Activated T-helper 9 cell treated with anti-CD3 and anti-CD28 coated beads, Interleukin-2, amount 50 U/mL, for 16 hours (primary cell): ENCODE results near the gene PDE6D.
A peak's percentile ranks its signal among the peaks of the same experiment; 100 is the strongest.

Source experiments
- DNase-seq: peaks from one replicate; pipeline ENCODE4 v3.0.0-alpha.2; 2020; ENCODE audit warnings: low read depth

The PDE6D gene

DNA sequence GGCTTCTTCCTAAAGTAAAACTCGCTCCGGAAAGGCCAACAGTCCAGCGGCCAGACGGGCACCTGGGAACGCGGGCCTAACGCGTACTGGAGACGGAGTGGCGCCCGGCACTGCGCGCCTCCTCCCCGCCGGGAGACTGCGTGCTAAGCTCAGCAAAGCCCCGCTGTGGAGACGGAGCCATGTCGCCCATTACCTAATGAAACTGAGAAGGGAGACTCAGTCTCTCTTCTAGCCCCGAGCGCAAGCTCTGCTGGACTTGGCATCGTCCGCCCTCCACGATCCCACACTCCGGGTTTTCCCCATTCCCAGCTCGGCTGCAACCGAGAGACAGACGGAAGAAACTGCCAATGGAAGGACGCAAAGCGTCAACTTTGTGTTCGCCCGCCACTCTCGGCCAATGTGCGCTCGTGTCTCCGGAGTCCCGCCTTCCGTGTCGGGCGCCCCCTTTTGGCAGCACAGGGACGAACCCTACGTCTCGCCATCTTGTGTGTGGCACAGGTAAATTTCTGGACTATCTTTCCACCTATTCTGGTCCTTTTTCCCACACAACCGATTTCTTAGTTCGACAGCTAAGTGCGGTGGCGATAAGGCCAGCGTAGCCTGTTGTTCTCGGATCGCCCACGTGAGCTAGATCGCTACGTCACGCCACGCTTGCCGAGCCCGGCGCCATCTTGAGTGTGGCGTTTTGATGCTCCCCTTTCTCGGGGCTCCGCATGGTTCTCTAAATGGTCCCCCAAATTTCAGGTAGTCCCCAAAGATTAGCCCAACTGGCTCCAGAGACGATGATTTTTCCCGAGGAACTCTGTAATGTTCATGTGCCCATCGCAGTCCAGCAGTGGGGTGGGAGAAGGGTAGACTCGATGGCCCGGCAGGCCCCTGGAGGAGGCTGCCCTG is 74.1 kb downstream of the PDE6D start:
- DNase-seq, result peak; percentile 96

DNA sequence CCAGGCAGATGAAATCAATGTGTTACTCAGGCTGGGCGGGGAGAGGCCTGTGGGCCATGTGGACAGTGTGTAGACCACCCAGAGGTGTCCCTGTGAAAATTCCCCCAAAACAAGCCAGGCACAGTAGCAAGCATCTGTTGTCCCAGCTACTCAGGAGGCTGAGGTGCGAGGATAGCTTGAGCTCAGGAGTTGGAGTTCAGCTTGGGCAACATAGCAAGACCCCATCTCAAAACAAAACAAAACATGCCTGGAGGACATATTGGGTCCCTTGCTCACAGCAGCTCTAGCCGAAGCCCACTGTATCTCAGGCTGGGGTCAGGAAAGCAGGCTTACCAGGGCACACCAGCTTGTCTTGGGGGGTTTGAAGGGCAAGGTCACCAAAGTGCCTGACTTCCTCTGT is 77.1 kb downstream of the PDE6D start:
- no peak for DNase-seq

DNA sequence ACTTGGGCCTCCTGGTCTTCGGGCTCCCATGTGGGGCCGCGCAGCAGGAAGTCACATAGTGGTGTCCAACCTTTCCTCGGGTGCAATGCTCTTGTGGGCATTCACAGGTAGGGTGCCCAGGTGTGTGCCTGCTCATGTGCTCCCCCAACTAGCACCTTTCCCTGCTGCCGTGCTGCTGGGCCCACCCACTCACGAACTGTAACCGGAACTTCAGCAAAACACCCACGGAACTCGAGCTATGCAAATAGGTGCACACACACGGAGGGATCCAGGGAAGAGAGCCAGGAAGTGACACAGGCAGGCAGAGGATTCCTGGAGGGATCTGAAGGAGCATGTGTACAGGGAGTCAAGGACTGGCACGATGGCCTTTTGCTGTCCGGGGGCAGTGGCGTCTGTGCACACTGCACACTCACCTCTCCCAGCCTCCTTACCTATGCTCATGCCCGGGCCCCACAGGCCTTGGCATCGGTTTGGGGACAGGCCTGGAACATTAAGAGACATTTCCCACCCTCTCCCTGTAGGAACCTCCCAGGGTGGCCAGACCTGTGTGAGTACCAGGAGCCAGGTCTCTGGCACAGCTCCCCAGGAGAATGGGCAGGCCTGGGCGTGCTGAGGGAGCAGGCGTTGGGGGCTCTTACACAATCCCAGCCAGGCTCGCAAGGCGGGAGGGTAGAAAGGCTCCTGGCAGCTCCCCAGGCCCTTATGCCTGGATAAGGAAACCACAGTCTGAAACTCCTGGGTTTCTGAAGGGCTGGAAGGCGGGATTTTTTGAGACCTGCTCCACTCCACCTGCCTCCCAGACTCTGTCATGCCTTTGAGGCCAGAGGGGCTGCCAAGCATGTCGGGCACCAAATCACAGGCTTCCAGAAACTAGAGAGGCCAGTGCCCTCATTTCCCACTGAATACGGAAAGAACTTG is 79.4 kb downstream of the PDE6D start:
- DNase-seq, result no peak

DNA sequence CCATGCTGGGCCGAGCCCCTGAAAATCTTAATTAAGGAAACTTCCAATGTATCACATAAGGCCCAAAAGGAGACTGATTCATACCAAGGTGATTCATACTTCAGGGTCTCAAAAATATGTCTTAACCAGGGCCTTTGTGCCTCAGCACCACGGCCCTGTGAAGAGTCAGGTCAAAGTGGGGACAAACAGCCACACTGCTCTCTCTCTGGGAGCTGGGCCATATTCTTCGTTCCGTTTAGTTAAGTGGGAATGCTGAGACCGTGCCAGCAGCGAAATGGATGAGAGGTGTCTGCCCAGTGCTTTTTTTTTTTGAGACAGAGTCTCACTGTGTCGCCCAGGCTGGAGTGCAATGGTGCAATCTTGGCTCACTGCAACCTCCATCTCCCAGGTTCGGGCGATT is 82.1 kb downstream of the PDE6D start:
- DNase-seq, result no peak

DNA sequence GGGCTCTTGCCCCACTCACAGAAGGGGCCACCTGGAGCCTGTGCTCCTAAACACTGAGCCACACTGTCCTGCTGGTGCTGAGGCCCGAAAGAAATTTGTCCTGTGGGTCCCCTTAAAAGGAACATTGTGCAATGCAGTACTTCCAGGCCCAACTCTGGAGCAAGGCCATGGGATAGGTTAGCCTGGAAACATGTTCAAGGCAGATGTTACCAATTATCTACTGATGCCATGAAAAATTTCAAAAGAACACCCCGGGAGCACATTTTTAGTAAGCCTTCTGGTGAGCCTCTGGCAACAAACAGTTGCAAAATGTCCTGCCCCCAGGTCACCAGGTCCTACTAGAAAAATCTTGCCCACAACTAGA is 85.1 kb downstream of the PDE6D start:
- no peak for DNase-seq

DNA sequence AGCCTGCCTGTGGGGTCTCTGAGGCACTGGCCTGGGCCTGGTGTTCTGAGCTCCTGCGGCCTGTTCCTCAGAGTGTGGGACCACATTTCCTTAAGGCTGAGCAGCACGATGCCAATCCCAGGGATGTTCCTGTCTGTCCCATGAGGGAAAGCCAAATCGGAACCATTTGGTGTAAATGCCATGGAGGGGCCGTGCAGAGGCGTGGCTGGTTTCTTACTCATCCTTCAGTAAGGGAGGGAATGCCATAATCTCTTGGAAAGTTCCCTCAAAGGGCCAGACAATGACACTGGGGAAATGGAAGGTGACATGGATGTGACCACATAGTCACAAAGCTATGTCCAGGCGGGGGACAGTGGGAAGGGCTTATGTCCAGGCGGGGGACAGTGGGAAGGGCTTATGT is 87.1 kb downstream of the PDE6D start:
- DNase-seq, result no peak

DNA sequence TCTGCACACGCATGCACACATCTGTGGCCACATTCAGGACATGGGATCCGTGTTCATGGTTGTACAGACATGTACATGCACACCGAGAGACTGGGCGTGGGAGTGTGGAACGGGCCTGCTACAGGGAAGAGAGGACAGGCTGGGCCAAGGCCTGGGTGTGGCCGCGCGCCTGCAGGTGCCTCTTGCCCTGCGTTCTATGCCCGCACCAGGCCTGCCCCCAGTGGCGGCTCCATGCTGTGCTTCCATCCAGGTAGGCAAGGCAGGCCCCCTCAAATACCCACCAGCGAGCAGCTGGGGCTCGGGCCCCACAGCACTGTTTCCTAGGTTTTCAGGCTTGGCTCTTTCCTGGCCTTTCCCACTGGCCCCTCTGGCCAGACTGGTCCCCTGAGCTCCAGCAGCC is 88.2 kb downstream of the PDE6D start:
- no peak for DNase-seq

DNA sequence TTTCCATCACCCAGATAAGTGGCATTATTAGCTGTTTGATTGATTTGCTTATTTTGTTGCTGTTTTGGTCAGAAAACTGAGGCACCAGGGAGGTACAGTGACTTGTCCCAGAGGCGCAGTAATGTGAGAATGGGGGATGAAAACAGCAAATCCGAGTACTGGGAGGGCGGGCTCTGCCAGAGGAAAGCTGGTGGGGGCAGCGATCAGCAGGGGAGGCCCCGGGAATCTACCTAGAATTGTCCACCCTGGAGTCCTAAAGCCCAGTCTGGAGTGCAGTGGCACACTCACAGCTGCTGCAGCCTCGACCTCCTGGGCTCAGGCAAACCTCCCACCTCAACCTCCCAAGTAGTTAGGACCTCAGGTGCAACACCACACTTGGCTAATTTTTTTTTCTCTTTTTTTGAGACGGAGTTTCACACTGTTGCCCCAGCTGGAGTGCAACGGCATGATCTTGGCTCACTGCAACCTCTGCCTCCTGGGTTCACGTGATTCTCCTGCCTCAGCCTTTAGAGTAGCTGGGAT is 89.8 kb downstream of the PDE6D start:
- DNase-seq, result no peak

DNA sequence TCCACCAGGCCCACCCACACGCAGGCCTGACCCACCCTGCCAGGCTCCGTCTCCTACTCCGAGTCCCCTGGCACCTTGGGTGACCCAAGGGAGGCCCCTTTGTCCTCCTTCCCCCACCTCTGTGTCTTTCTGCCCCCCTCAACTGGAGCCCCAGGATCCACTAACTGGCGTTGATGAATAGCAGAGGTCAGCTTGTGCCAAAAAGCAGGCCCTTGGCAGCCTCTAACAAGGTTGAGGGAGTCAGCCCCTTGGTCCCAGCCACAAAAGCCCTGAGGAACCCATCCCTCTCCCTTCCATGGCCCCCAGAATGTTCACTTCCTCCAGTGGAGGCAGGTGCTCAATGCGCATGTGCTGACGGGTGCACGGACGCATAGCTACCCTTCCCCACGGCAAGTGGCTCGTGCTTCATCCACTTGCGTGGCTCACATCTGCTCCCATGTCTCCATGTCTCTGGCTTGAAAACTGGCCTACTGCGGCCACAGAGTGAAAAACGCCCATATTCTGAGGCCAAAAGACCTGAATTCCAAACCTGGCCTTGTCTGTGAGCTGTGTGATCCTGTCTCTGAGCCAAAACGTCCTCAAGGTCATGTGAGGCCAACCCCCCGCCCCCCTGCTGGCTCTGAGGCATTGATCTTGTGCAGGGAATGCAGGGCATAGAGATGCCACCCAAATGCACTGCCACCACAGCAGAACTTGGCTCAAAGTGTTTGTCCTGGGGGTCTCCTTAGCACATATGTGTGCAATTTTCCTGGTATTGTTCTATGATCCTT is 91.8 kb downstream of the PDE6D start:
- no peak for DNase-seq

DNA sequence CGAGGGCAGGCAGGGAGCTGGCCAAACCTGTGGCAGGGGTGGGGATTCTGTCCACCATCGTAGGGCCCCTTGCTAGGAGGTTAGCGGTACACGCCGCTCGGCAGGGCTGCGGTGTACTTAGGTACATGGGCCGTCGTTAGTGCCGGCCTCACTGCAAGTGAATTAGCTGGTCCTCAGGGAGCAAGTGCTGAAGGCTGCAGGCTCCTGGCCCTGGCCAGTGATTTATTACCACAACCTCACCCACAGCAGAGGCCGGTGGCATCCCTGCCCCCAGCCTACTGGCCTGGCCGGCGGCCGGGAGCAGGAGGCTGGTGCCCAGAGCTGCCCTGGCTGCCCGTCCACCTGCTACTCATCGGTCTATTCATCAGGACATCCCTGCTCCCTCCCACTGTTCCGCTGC is 92.4 kb downstream of the PDE6D start:
- no peak for DNase-seq

DNA sequence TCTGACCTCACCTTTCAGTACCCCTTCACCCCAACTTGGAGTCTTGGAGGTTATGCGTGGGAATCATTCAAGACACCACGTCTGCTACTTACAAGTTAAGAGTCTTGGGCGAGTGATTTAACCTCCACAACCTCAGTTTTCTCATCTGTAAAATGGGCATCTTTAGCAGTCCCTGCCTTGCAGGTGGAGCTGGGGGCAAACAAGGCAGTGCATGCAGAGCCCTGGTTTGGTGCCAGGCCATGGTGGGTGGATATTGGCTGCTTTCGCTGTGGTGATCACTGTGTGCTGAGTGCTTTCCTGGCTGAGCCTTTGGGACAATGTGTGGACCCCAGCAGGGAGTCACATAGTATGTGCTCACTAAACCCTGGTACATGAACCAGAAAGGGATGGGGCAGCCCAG is 93.1 kb downstream of the PDE6D start:
- DNase-seq, result no peak

DNA sequence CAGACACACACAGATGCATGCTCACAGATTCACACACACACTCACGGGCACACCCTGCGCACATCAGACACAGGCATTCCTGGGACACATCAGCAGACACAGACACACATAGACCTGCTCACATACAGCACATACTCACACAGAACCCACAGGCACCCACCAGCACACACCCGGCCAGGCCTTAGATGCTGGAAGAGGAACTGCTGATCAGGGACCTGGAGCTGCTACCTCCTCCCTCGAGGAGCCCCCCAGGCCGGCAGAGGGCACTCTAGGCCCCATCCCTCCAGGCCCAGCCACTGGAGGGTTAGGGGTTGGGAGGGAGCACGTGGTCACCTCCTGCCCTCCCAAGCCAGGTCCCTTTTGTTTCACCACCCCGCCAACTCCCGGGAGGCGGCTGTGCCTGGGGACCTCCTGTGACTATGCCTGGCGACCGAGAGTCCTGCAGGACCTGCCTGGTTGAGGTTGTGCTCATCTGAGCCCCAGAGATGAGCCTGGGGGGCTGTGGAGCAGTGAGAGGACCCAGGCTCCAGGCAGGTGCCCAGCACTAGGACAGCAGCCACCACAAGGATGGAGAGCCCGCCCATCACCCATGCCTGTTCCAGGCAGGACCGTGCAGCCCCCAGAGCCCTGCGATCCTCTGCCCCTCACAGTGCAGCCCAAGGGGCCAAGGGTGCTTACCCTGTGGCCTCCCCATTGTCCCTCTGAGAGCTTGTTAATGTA is 93.8 kb downstream of the PDE6D start:
- peak; percentile 55 for DNase-seq

DNA sequence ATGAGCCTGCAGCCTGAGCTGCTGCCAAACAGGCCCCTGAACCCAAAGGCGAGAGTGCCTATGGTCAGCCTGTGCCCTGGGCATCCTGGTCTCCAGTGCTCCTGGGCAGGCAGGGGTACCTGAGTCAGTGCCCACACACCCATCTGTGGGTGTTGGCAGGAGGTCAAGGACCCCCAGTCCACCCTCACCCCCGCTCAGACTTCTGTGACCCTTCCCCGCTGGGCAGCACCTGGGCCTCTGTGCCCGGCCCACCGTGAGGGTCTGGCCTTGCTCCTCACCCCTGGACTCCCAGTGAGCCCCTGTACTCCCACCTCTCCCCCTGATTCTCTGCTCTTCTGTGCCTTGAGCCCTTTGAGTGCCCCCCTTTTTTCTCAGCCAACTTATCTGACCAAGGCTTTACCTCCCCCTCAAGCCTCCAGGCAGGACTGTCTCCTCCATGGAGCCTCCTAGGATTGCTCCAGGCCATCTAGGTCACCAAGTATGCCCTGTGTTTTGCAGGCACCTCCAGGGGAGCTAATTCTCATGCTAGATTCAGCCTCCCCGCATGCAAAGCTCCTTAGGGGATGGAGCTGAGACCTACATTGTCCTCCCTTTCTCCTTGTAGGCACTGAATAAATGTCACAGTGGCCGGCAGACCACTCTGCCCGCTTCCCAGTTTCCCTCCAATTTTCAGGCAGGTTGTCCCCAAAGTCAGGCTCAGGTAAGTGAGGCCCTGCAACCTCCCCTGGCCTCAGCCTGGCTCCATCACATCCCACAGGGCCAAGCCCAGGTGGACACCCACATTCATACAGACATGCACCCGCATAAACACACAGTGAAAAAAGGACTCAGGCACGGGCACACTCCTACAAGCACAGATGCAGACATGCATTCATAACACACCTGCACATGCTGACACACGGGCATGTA is 94.6 kb downstream of the PDE6D start:
- no peak for DNase-seq

DNA sequence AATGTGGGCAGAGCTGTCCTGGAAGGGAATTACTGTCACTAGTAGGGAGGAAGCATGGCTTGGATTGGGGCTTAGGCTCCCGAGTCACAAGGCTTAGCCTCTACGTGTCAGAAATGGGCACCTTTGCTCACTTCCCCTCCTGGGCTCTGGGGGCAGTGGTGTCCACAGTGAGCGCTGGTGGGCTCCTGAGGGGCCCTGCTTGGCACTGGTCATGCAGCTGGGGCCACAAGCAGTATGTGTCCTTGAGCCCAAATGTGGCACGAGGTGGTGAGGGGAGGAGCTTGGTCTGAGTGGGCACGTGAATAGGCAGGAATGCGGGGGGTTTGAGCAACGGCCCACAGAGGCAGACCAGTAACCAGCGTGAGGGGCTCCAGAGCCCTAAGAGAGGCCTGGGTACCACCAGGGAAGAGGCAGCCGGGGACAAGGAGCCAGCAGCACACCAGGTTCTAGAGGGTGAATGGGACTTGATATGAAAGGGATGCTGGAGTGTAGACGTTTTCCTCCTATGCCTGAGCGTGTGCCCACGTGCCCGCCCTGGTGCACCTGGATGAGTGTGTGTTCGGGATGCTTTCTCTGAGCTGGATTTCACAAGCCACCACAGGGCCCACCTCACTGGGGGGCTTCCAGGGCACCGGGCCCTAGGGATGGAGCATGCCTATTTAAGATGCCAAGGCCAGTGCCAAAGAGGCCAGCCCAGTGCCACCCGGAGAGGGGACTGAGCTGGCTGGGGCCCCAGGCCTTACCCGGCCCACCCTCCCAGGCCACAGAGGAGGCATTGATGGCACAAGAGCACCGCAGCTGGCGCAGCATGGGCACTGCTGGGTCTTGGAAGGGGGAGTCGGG is 95.5 kb downstream of the PDE6D start:
- no peak for DNase-seq

DNA sequence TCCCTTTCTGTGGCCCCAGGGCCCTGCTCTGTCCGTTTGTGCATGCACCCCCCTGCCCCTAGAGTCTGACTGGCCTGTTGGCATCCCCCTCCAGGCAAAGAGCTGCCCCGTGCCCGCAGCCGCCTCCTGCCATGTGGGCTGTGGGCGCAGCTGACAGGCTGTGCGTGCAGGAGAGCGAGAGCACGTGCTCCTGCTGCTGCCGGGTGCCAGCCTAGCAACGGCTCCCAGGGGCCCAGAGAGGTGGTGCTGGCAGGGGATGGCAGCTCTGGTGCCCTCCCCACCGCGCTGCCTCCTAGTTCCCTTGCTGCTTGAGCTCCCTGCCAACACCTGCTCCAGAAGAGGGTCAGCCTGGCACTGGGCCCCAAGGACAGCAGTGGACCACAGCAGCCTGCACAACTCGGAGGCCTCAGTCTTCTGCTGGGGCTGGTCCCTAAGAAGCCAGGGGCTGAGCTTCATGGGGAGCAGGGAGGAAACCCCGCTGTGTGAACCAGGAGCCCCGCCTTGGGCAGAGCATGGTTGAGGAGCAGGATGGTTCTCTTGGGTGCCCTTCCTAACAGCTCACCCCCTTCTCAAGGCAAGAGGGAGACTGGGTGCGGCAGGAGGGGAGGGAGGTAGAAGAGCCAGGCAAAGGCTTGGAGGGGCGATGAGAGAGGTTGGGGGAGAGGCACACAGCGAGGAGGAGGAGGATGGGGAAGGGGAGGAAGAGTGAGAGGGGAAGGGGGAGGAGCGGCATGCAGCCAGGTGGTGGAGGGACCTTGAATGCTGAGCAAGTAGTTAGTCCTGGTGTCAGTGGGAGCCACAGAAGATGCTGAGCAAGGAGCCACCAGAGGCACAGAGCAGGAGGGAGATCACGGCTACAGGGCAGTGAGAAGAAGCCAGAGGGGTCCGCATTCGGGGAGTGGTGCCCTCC is 96.5 kb downstream of the PDE6D start:
- no peak for DNase-seq

DNA sequence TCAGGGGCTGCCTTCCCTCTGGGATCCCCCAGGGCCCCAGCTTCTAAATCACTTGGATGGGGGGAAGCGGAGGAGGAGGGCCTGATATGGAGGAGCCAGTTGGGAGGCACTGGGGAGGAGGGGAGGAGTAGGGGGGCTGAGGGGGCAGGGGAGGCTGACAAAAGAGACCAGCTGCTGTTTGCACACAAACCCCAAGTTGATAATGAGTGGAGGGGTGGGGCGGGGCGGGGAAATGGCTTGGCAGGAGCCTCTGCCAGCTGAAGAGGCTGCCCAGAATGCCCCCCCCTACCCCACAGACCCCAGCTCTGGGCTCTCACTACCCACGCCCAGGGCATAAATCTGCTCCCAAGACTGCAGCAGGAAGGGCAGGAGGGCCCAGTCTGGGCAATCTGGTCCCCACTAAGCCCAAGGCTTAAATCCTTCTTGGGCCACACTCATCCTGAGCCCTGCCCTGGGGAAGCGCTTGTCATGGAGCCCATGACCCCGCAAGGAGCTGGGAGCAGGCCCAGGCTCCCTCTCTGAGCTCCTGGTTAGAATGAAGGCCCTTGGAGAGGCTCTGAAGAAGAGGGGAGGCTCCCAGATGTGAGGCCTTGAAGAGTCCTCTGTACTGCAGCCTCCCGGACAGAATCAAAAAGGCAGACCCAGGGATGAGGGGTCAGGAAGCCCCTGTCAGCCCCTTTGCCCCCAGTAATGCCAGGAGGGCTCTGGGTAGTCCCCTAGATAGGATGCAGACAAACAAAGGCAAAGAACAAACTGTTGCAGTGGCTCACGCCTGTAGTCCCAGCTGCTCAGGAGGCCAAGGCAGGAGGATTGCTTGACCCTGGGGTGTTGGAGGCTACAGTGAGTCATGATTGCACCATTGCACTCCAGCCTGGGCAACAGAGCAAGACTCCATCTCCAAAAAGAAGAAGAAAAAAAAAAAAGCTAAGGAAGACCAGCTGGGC is 97.5 kb downstream of the PDE6D start:
- DNase-seq, result no peak

DNA sequence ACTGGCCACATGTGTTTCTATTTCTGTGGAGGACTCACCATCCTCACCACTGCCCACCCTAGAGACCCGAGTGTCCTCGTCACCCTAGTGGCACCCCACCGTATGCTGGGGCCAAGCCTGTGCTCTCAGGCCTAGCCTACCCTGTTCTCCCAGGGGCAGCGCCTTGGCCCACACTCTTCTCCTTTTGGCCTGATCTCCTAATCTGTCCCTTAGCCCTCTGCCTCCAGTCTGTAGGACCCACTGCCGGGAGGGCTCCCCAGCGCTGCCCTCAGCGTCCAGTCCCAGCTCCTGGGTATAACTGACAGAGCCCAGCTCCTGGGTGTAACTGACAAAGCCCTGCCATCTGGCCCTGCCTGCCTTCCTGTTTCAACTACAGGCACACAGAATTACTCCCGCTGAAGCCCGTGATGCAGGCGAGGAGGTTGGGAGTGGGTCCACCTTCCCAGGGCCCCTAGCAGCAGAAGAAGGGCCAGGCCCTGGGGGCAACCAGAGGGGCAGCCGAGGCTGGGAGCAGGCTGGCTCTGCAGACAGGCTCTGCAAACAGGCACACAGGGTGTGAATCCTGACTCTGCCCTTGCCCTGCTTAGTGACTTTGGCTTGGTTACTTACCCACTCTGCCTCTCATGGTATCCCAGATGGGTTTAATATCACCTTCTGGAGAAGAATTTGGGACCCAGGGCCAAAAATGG is 98.3 kb downstream of the PDE6D start:
- DNase-seq, result no peak
